ENCODE data around the gene AARS2.
A peak's percentile ranks its signal among the peaks of the same experiment; 100 is the strongest.

AARS2 gene

GRCh38 chr6:44255105-44255808, 57.9 kb downstream of the AARS2 start:
- no peak for TF ChIP-seq SIN3A (IDR thresholded peaks at IDR 0.05; ENCODE audit: borderline replicate concordance, insufficient read depth, low read length)
- peak; percentile 12 for TF ChIP-seq POLR2AphosphoS5 (IDR thresholded peaks at IDR 0.05; ENCODE audit: low read depth, low read length)
- 0 out of 4 replicates have a peak, but pooled peaks of 1 of the 2 experiments have one; percentile 20 for TF ChIP-seq REST (IDR thresholded peaks at IDR 0.05; ENCODE audit: insufficient read depth in 1 of 2, low read depth in 2 of 2, low read length in 2 of 2)

DNA sequence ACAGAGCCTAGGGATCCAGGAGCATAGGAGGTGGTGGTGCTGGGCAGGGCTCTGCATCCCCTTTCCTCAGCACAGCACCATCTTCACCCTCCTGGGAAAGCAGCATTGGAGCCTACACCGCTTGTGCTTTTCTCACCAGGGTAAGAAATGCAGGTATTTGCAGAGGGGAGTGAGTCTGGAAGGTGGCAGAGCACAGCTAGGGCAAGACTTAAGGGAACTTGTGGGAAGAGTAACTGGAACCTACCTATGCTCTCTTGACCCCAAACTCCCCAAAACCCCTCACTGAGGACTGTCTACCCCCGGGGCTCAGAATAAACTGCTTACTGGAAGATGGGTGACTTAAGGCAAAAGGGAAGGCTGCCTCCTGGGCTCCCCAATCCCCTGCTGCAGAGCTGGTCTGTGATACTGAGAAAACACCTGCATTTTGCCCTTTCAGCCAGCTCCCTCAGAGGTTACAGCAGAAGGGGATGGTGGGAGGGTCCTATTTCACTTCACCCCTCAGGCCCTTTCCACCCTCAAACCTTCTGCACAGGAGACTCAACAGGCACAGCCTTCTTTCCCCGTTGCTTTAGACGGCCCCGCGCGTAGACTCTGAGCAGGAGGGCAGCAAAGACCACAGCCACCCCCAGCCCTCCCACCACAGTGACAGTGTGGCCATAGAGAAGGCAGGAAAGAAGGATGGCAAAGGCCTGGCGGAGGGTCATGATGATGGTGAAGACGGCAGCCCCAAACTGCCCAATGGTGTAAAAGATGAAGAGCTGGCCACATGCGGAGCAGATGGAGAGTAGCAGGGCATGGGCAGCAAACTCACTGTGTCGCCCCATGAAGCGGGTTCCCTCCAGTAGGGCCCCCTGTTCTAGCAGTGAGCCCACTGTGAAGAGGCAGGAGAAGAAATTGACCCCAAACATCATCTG, 58.7 kb downstream of the AARS2 start:
- peak; percentile 62; the same call in 1 of the 2 replicates for TF ChIP-seq TAF1 (IDR thresholded peaks at IDR 0.05; ENCODE audit: borderline replicate concordance, insufficient read depth, low read length)
- TF ChIP-seq SIN3A (IDR thresholded peaks at IDR 0.05; ENCODE audit: borderline replicate concordance, insufficient read depth, low read length): peak; percentile 60; the same call in 1 of the 2 replicates
- peak; percentile 93 for TF ChIP-seq POLR2AphosphoS5 (IDR thresholded peaks at IDR 0.05; ENCODE audit: low read depth, low read length)
- TF ChIP-seq FOXP2 (optimal IDR thresholded peaks at IDR 0.05; ENCODE audit: borderline replicate concordance, extremely low read depth, extremely low read length, insufficient read depth): no peak

- TF ChIP-seq POLR2AphosphoS5 (IDR thresholded peaks at IDR 0.05; ENCODE audit: low read depth, low read length): no peak; the same call in 1 of the 2 replicates
- TF ChIP-seq SIN3A (IDR thresholded peaks at IDR 0.05; ENCODE audit: borderline replicate concordance, insufficient read depth, low read length): no peak
- no peak for TF ChIP-seq FOXP2 (optimal IDR thresholded peaks at IDR 0.05; ENCODE audit: borderline replicate concordance, extremely low read depth, extremely low read length, insufficient read depth)
- no peak for TF ChIP-seq REST (IDR thresholded peaks at IDR 0.05; ENCODE audit: insufficient read depth in 1 of 2, low read depth in 2 of 2, low read length in 2 of 2)
- TF ChIP-seq TAF1 (IDR thresholded peaks at IDR 0.05; ENCODE audit: borderline replicate concordance, insufficient read depth, low read length): no peak
Observed at GRCh38 chr6:44253307-44254101, 59.6 kb downstream of the AARS2 start.

DNA sequence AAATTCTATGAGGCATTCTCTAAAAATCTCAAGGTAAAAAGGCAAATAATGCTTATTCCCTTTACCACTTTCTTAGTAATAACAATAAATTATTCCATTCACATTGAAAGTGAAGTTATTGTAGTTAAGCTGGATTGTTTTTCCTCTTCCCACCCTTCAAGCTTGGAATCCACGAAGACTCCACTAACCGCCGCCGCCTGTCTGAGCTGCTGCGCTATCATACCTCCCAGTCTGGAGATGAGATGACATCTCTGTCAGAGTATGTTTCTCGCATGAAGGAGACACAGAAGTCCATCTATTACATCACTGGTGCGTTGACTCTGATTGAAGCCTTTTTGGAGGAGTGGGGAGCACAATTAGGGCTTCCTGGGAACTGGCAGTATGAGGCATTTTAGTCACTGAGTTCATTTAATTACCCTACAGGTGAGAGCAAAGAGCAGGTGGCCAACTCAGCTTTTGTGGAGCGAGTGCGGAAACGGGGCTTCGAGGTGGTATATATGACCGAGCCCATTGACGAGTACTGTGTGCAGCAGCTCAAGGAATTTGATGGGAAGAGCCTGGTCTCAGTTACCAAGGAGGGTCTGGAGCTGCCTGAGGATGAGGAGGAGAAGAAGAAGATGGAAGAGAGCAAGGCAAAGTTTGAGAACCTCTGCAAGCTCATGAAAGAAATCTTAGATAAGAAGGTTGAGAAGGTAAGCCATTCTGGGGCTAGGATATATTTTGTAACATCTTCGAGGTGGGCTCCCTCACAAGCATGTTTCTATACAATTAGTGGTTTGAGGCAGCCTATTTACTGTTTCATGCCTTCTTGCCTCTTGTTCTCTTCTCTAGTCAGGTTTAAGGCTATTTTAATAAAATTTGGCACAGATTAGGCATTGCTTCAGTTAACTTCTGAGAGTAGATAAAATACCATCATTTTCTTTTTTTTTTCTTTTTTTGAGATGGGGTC, 61.3 kb downstream of the AARS2 start:
- peak; percentile 60 for TF ChIP-seq POLR2AphosphoS5 (IDR thresholded peaks at IDR 0.05; ENCODE audit: low read depth, low read length)
- no peak for TF ChIP-seq REST (IDR thresholded peaks at IDR 0.05; ENCODE audit: insufficient read depth in 1 of 2, low read depth in 2 of 2, low read length in 2 of 2)

All from PFSK-1 (cell line).